T-cell (primary cell): Measurements from ENCODE around the gene DBP. TPM values are rescaled to one million over a fixed set of nuclear protein-coding genes. Genes with fewer than 3 reads are reported as not detected.

Source experiments
- ATAC-seq, 4 experiments: fragments of 200-7000 bp in 3 of 4; fragments of 150-1000 bp in 1 of 4; cut with Tn5 transposase; replicated peaks in 1 of 4; 1 replicate in 3 of 4; 2 replicates in 1 of 4; pipeline ENCODE4 v1.10.0; 2021; ENCODE audit warnings: moderate library complexity in 3 of 4, mild to moderate bottlenecking in 2 of 4, moderate number of reproducible peaks in 1 of 4
- CTCF ChIA-PET, 2 donors: fragments of 300-600 bp; sonication (Branson Sonifier 250); formaldehyde crosslinking; loops; one replicate each; lab custom pipeline; 2022; ENCODE audit warnings: antibody characterized with exemption in 2 of 2; lab: Charles Lee
- POLR2A ChIA-PET, 2 donors: fragments of 300-600 bp; sonication (Branson Sonifier 250); formaldehyde crosslinking; loops; one replicate each; lab custom pipeline; 2022; ENCODE audit warnings: antibody characterized with exemption in 2 of 2; lab: Charles Lee
- DNase-seq, 35 experiments: peaks; one replicate each; pipeline versions ENCODE4 v3.0.0 to v3.0.0-alpha.2; 2013 to 2023
- H3K27ac ChIP-seq: one replicate; pipeline ENCODE4 v1.5.1; 2013; ENCODE audit warnings: low read length
- H3K27me3 ChIP-seq, 2 experiments: replicated peaks in 1 of 2; 1 replicate in 1 of 2; 2 replicates in 1 of 2; pipeline versions ENCODE4 v1.6.1 to v1.7.0; 2013; ENCODE audit warnings: low read length in 1 of 2, mixed read lengths in 1 of 2; ENCODE audit not compliant: control insufficient read depth in 2 of 2, insufficient read depth in 2 of 2; ENCODE audit errors: extremely low read depth in 1 of 2
- H3K36me3 ChIP-seq, 2 donors: 1 replicate in 1 of 2; 2 replicates in 1 of 2; pipeline versions ENCODE4 v1.6.1 to v1.7.0; 2013; ENCODE audit warnings: low read length in 1 of 2; ENCODE audit not compliant: control insufficient read depth in 2 of 2, insufficient read depth in 1 of 2; ENCODE audit errors: extremely low read depth in 1 of 2
- H3K4me1 ChIP-seq, 2 experiments: 1 replicate in 1 of 2; 2 replicates in 1 of 2; pipeline versions ENCODE4 v1.6.1 to v1.7.0; 2013; ENCODE audit warnings: low read length in 2 of 2, mixed read lengths in 1 of 2; ENCODE audit not compliant: insufficient read depth in 2 of 2, control insufficient read depth in 1 of 2; ENCODE audit errors: extremely low read depth in 1 of 2
- H3K4me3 ChIP-seq, 2 donors: 1 replicate in 1 of 2; 2 replicates in 1 of 2; pipeline versions ENCODE4 v1.5.1 to v1.7.0; 2013; ENCODE audit warnings: mild to moderate bottlenecking in 2 of 2, low read length in 1 of 2, moderate library complexity in 1 of 2; ENCODE audit not compliant: control insufficient read depth in 1 of 2; ENCODE audit errors: extremely low read depth in 1 of 2
- H3K9me3 ChIP-seq: 2 replicates; pipeline ENCODE4 v1.7.0; 2013
- H3K27ac Mint-ChIP-seq, 2 donors: one replicate each; pipeline ENCODE4 v1.8.0; 2020 to 2021; ENCODE audit warnings: mild to moderate bottlenecking in 2 of 2, mixed read lengths in 2 of 2
- H3K27me3 Mint-ChIP-seq, 2 donors: one replicate each; pipeline ENCODE4 v1.8.0; 2021 to 2022; ENCODE audit warnings: mixed read lengths in 2 of 2
- H3K36me3 Mint-ChIP-seq: one replicate; pipeline ENCODE4 v1.8.0; 2021; ENCODE audit warnings: mixed read lengths
- H3K4me1 Mint-ChIP-seq, 3 donors: one replicate each; pipeline ENCODE4 v1.8.0; 2020 to 2022; ENCODE audit warnings: mixed read lengths in 3 of 3, mild to moderate bottlenecking in 1 of 3
- H3K4me3 Mint-ChIP-seq, 3 donors: one replicate each; pipeline ENCODE4 v1.8.0; 2020 to 2022; ENCODE audit warnings: mild to moderate bottlenecking in 3 of 3, mixed read lengths in 3 of 3, moderate library complexity in 3 of 3
- H3K9me3 Mint-ChIP-seq, 3 donors: one replicate each; pipeline ENCODE4 v1.8.0; 2020 to 2022; ENCODE audit warnings: mixed read lengths in 3 of 3
- WGBS: methylation state at CpG from one replicate; pipeline ENCODE4 v1.1.5; 2013; ENCODE audit warnings: missing lambda C conversion rate; ENCODE audit not compliant: insufficient coverage; 5-methylcytosine and 5-hydroxymethylcytosine counted together
- total RNA-seq, 35 experiments: library from RNA in 6 of 35; stranded (reverse) in 6 of 35; fragments of 120-200 nt in 1 of 35; gene quantifications; one replicate each; pipeline versions ENCODE4 v1.2.1 to v1.2.4 and lab custom pipeline; 2013 to 2026

Gene DBP
- total RNA-seq, 5 donors from 2014 or later (not counting 1 experiment from before 2014, with no cell fraction given) = 24.5 to 57.2 (median 56.0) TPM

GRCh38 chr19:48654299-48655059 lies 17.3 kb upstream of the DBP start:
- Mint-ChIP-seq H3K4me1 (peaks cover 14 to 17% (median 15%) of the 10 kb centered on the region in 3 donors), H3K27me3 (no peaks in the 10 kb centered on the region), H3K36me3 (no peaks in the 10 kb centered on the region), H3K4me3 (no peak overlapping the region), H3K27ac (no peak overlapping the region), H3K9me3 (no peaks in the 10 kb centered on the region)
- Histone ChIP-seq H3K36me3 (no peaks in the 10 kb centered on the region), H3K9me3 (no peaks in the 10 kb centered on the region), H3K27me3 (no peaks in the 10 kb centered on the region), H3K4me3 (no peak overlapping the region), H3K4me1 (peaks cover 1 to 7% of the 10 kb centered on the region in 2 experiments), H3K27ac (no peak overlapping the region)
- CTCF ChIA-PET = interaction anchor here in 1 of 2 donors (0.6 kb wide), 1 partner anchor 178 kb away, joined by 3 read pairs; no protein-coding TSS in a partner anchor
- ATAC-seq (no peak), DNase-seq (no peak)
- POLR2A ChIA-PET = no interaction called here
- 69% methylated on average over 5 of the region's 11 CpGs for WGBS

- no peaks in the 10 kb centered on the region for H3K9me3 ChIP-seq
- Mint-ChIP-seq H3K36me3 (no peaks in the 10 kb centered on the region), H3K4me1 (peaks cover 33 to 41% (median 34%) of the 10 kb centered on the region in 3 donors), H3K27me3 (no peaks in the 10 kb centered on the region), H3K27ac (peak overlapping the region; percentile 46 to 66), H3K9me3 (no peaks in the 10 kb centered on the region), H3K4me3 (no peak overlapping the region)
- DNase-seq (no peak), ATAC-seq (no peak)
- ChIA-PET POLR2A (no interaction called here), CTCF (interaction anchor here in 1 of 2 donors (0.6 kb wide), 1 partner anchor 911 kb away, joined by 6 read pairs; no protein-coding TSS in a partner anchor)
- 64% methylated on average over 3 of the region's 5 CpGs for WGBS
- no peak overlapping the region for H3K27ac ChIP-seq
- no peak overlapping the region for H3K4me3 ChIP-seq
- peaks cover 5 to 33% of the 10 kb centered on the region in 2 experiments for H3K4me1 ChIP-seq
- H3K27me3 ChIP-seq = no peaks in the 10 kb centered on the region
- no peaks in the 10 kb centered on the region for H3K36me3 ChIP-seq
Observed at GRCh38 chr19:48651683-48652048, 14.5 kb upstream of the DBP start.

- ChIA-PET CTCF (interaction anchor here in 1 of 2 donors (0.6 kb wide), 2 partner anchors 46 to 911 kb away, joined by 3 to 6 read pairs; no protein-coding TSS in a partner anchor), POLR2A (interaction anchor here in 1 of 2 donors (0.7 kb wide), 1 partner anchor 18 kb away, joined by 7 read pairs; no protein-coding TSS in a partner anchor)
- H3K27me3 Mint-ChIP-seq = no peaks in the 10 kb centered on the region
- Histone ChIP-seq H3K9me3 (no peaks in the 10 kb centered on the region), H3K4me1 (peaks cover 5 to 37% of the 10 kb centered on the region in 2 experiments), H3K4me3 (no peak overlapping the region), H3K27ac (no peak overlapping the region), H3K27me3 (no peaks in the 10 kb centered on the region), H3K36me3 (no peaks in the 10 kb centered on the region)
- 76% methylated on average over 5 of the region's 12 CpGs for WGBS
- H3K4me1 Mint-ChIP-seq = peaks cover 34 to 45% (median 35%) of the 10 kb centered on the region in 3 donors
- H3K27ac Mint-ChIP-seq = peak overlapping the region; percentile 11 to 33
- no peaks in the 10 kb centered on the region for H3K36me3 Mint-ChIP-seq
- no peak overlapping the region for H3K4me3 Mint-ChIP-seq
- no peaks in the 10 kb centered on the region for H3K9me3 Mint-ChIP-seq
- no peak for DNase-seq
- no peak for ATAC-seq
Observed at GRCh38 chr19:48650974-48651682, 13.9 kb upstream of the DBP start.

GRCh38 chr19:48648134-48648533 lies 11.0 kb upstream of the DBP start:
- peak overlapping the region in 1 of 3 donors; percentile 99 for H3K4me3 Mint-ChIP-seq
- no peaks in the 10 kb centered on the region for H3K9me3 Mint-ChIP-seq
- H3K4me1 Mint-ChIP-seq = peaks cover 47 to 59% (median 53%) of the 10 kb centered on the region in 3 donors
- DNase-seq = no peak
- H3K27me3 ChIP-seq = no peaks in the 10 kb centered on the region
- no peaks in the 10 kb centered on the region for H3K36me3 ChIP-seq
- H3K4me3 ChIP-seq = no peak overlapping the region
- WGBS = no CpG with 5 or more reads among the region's 2 CpGs
- ChIA-PET POLR2A (interaction anchor here in 1 of 2 donors (0.6 kb wide), 1 partner anchor 91 kb away, joined by 6 read pairs; no protein-coding TSS in a partner anchor), CTCF (interaction anchor here (0.6 kb wide), 2 partner anchors 52 to 207 kb away, joined by 4 read pairs; no protein-coding TSS in a partner anchor)
- no peaks in the 10 kb centered on the region for H3K27me3 Mint-ChIP-seq
- no peaks in the 10 kb centered on the region for H3K9me3 ChIP-seq
- H3K27ac ChIP-seq = no peak overlapping the region
- no peak for ATAC-seq
- peak overlapping the region; percentile 81 to 89 for H3K27ac Mint-ChIP-seq
- peaks cover 5 to 58% of the 10 kb centered on the region in 2 experiments for H3K4me1 ChIP-seq
- no peaks in the 10 kb centered on the region for H3K36me3 Mint-ChIP-seq

GRCh38 chr19:48646722-48647216 lies 9.6 kb upstream of the DBP start:
- Mint-ChIP-seq H3K27ac (peak overlapping the region; percentile 56 to 79), H3K9me3 (no peaks in the 10 kb centered on the region), H3K4me3 (peak overlapping the region; percentile 23 to 99 (median 43)), H3K27me3 (no peaks in the 10 kb centered on the region), H3K4me1 (peaks cover 43 to 52% (median 49%) of the 10 kb centered on the region in 3 donors), H3K36me3 (no peaks in the 10 kb centered on the region)
- POLR2A ChIA-PET = no interaction called here
- Histone ChIP-seq H3K4me3 (peak overlapping the region in 1 of 2 donors; percentile 59), H3K27ac (peak overlapping the region; percentile 77), H3K4me1 (peaks cover 5 to 58% of the 10 kb centered on the region in 2 experiments), H3K27me3 (no peaks in the 10 kb centered on the region), H3K36me3 (no peaks in the 10 kb centered on the region), H3K9me3 (no peaks in the 10 kb centered on the region)
- DNase-seq (no peak), ATAC-seq (no peak)
- CTCF ChIA-PET = interaction anchor here in 1 of 2 donors (1.5 to 1.9 kb wide), 2 partner anchors 28 to 92 kb away, joined by 7 to 8 read pairs; no protein-coding TSS in a partner anchor
- no CpG with 5 or more reads among the region's 10 CpGs for WGBS
